SU-DHL-6 (cell line): ENCODE data around the gene KRTAP19-8.

Experiments used
- H2AFZ ChIP-seq: fragments of 200-600 bp; sonication (generic); 2 replicates; pipeline ENCODE4 v1.6.1; 2014; ENCODE audit warnings: low read depth, mild to moderate bottlenecking, moderate library complexity, mixed read lengths, antibody characterized with exemption, low read length; ENCODE audit not compliant: severe bottlenecking
- H3F3A ChIP-seq: fragments of 200-600 bp; shearing (Covaris generic); 2 replicates; pipeline ENCODE4 v1.6.0; 2016; ENCODE audit warnings: antibody characterized with exemption, mild to moderate bottlenecking; ENCODE audit not compliant: insufficient read depth
- H3K27ac ChIP-seq: fragments of 200-600 bp; sonication (generic); 2 replicates; pipeline ENCODE4 v1.5.1; 2016; ENCODE audit warnings: low read depth, mild to moderate bottlenecking, low read length, moderate library complexity, mixed read lengths
- H3K27me3 ChIP-seq: fragments of 200-600 bp; sonication (generic), shearing (Covaris generic); 2 replicates; pipeline ENCODE4 v1.6.0; 2014; ENCODE audit warnings: mild to moderate bottlenecking, low read length
- H3K36me3 ChIP-seq: fragments of 200-600 bp; sonication (generic); 2 replicates; pipeline ENCODE4 v1.6.1; 2014; ENCODE audit warnings: mild to moderate bottlenecking, low read length, mixed read lengths
- H3K4me2 ChIP-seq: fragments of 300-600, 200-600 bp; shearing (Covaris generic), sonication (generic); 2 replicates; pipeline ENCODE4 v1.6.0; 2014; ENCODE audit warnings: low read length, low read depth, mild to moderate bottlenecking; ENCODE audit not compliant: poor library complexity, severe bottlenecking
- H3K4me3 ChIP-seq: fragments of 200-600 bp; sonication (generic); 2 replicates; pipeline ENCODE4 v1.5.1; 2014; ENCODE audit warnings: antibody characterized with exemption, low read length, mild to moderate bottlenecking, mixed read lengths; ENCODE audit not compliant: insufficient read depth, poor library complexity, severe bottlenecking
- H3K79me2 ChIP-seq: fragments of 200-600 bp; sonication (generic); 2 replicates; pipeline ENCODE4 v1.6.1; 2014; ENCODE audit warnings: mild to moderate bottlenecking, low read length, moderate library complexity; ENCODE audit not compliant: insufficient read depth
- H3K9ac ChIP-seq: fragments of 200-600 bp; sonication (generic); 2 replicates; pipeline ENCODE4 v1.7.0; 2014; ENCODE audit warnings: mild to moderate bottlenecking, low read length
- H3K9me2 ChIP-seq: fragments of 200-600 bp; sonication (generic); replicated peaks from 2 replicates; pipeline ENCODE4 v1.6.1; 2014; ENCODE audit warnings: low read length; ENCODE audit not compliant: insufficient read depth
- H3K9me3 ChIP-seq: fragments of 200-600 bp; sonication (generic); 2 replicates; pipeline ENCODE4 v1.6.1; 2014; ENCODE audit warnings: low read length, mixed read lengths; ENCODE audit not compliant: insufficient read depth
- H4K20me1 ChIP-seq: fragments of 200-600 bp; sonication (generic); 2 replicates; pipeline ENCODE4 v1.6.1; 2014; ENCODE audit warnings: low read depth, mild to moderate bottlenecking, antibody characterized with exemption, low read length, moderate library complexity, mixed read lengths
- CTCF ChIP-seq: fragments of 200-600 bp; sonication (generic); IDR thresholded peaks from one replicate; pipeline ENCODE4 v1.5.1; 2017; ENCODE audit warnings: antibody characterized with exemption, mild to moderate bottlenecking, low read length, moderate library complexity; ENCODE audit not compliant: insufficient read depth, poor library complexity, severe bottlenecking
- EZH2phosphoT487 ChIP-seq: fragments of 200-600 bp; sonication (generic), shearing (Covaris generic); conservative IDR thresholded peaks from 2 replicates; pipeline ENCODE4 v1.6.1; 2018; ENCODE audit warnings: mild to moderate bottlenecking, antibody characterized with exemption, low read length, moderate library complexity, mixed read lengths

KRTAP19-8 gene

GRCh38 chr21:31078796-31079195, 40.5 kb upstream of the KRTAP19-8 start:
- Histone ChIP-seq H3K4me2 (no peak overlapping the region), H2AFZ (no peak overlapping the region), H3K4me3 (no peak overlapping the region), H4K20me1 (no peaks in the 10 kb centered on the region), H3K9me2 (no peaks in the 10 kb centered on the region), H3K9me3 (no peaks in the 10 kb centered on the region), H3K36me3 (no peaks in the 10 kb centered on the region), H3K27me3 (no peaks in the 10 kb centered on the region), H3K79me2 (no peaks in the 10 kb centered on the region), H3K9ac (no peak overlapping the region), H3F3A (no peaks in the 10 kb centered on the region), H3K27ac (no peak overlapping the region)
- TF ChIP-seq EZH2phosphoT487, result no peak
- TF ChIP-seq CTCF, result no peak

GRCh38 chr21:31078216-31078615, 39.9 kb upstream of the KRTAP19-8 start:
- Histone ChIP-seq H4K20me1 (no peaks in the 10 kb centered on the region), H3K9me2 (no peaks in the 10 kb centered on the region), H3K9ac (no peak overlapping the region), H3K4me2 (no peak overlapping the region), H3K36me3 (no peaks in the 10 kb centered on the region), H3K27me3 (no peaks in the 10 kb centered on the region), H3K27ac (no peak overlapping the region), H2AFZ (no peak overlapping the region), H3K9me3 (no peaks in the 10 kb centered on the region), H3K4me3 (no peak overlapping the region), H3K79me2 (no peaks in the 10 kb centered on the region), H3F3A (no peaks in the 10 kb centered on the region)
- TF ChIP-seq EZH2phosphoT487 (no peak), CTCF (no peak)

- Histone ChIP-seq H3K36me3 (no peaks in the 10 kb centered on the region), H3F3A (no peaks in the 10 kb centered on the region), H4K20me1 (no peaks in the 10 kb centered on the region), H3K4me2 (no peak overlapping the region), H3K27me3 (no peaks in the 10 kb centered on the region), H3K9me3 (no peaks in the 10 kb centered on the region), H3K4me3 (no peak overlapping the region), H3K79me2 (no peaks in the 10 kb centered on the region), H3K9ac (no peak overlapping the region), H3K27ac (no peak overlapping the region), H3K9me2 (no peaks in the 10 kb centered on the region), H2AFZ (no peak overlapping the region)
- no peak for TF ChIP-seq EZH2phosphoT487
- no peak for TF ChIP-seq CTCF
Observed at GRCh38 chr21:31075848-31076247, 37.6 kb upstream of the KRTAP19-8 start.

GRCh38 chr21:31072533-31072932, 34.3 kb upstream of the KRTAP19-8 start:
- no peak overlapping the region for H3K4me2 ChIP-seq
- no peak overlapping the region for H2AFZ ChIP-seq
- H3K79me2 ChIP-seq, result no peaks in the 10 kb centered on the region
- H3F3A ChIP-seq, result no peaks in the 10 kb centered on the region
- TF ChIP-seq CTCF, result no peak
- TF ChIP-seq EZH2phosphoT487, result no peak
- H3K36me3 ChIP-seq, result no peaks in the 10 kb centered on the region
- H3K9me2 ChIP-seq, result no peaks in the 10 kb centered on the region
- H3K27ac ChIP-seq, result no peak overlapping the region
- H3K9me3 ChIP-seq, result no peaks in the 10 kb centered on the region
- H3K4me3 ChIP-seq, result no peak overlapping the region
- H3K9ac ChIP-seq, result no peak overlapping the region
- no peaks in the 10 kb centered on the region for H4K20me1 ChIP-seq
- H3K27me3 ChIP-seq, result no peaks in the 10 kb centered on the region
